Endothelial cell of umbilical vein (primary cell): ENCODE data around the gene ATXN1. TPM values are rescaled to one million over a fixed set of nuclear protein-coding genes. Genes with fewer than 3 reads are reported as not detected.

Source experiments
- BruUV-seq: library from RNA; stranded (reverse); fragments of 400-500 nt; replicated peaks from 2 replicates; lab custom pipeline; 2021; lab: Mats Ljungman, UMichigan
- CTCF ChIA-PET: fragments of 300-600, 350-600 bp; sonication (Branson Sonifier 250); formaldehyde crosslinking; loops from one replicate; lab custom pipeline; 2021; ENCODE audit warnings: antibody characterized with exemption, inconsistent platforms; lab: Charles Lee
- POLR2A ChIA-PET: fragments of 300-600, 350-600 bp; sonication (Branson Sonifier 250); formaldehyde crosslinking; loops from one replicate; lab custom pipeline; 2021; ENCODE audit warnings: antibody characterized with exemption, inconsistent platforms; lab: Charles Lee
- DNase-seq: peaks from one replicate; pipeline ENCODE4 v3.0.0-alpha.2; 2011; ENCODE audit warnings: low read depth, low spot score
- FAIRE-seq: peaks from 2 replicates; lab custom pipeline; 2011; peaks lifted over from hg19 to GRCh38; lab: Jason Lieb, UNC
- H2AFZ ChIP-seq: 2 replicates; pipeline ENCODE4 v1.6.0; 2012; ENCODE audit warnings: low read depth, low read length, control low read depth, inconsistent platforms
- H3K27ac ChIP-seq: 2 replicates; pipeline ENCODE4 v1.5.1; 2011; ENCODE audit warnings: low read depth, mild to moderate bottlenecking, control low read depth, low read length, moderate library complexity; ENCODE audit not compliant: insufficient read depth
- H3K27me3 ChIP-seq, 2 experiments: 2 replicates each; pipeline versions ENCODE4 v1.6.0 to v1.6.1; 2011; ENCODE audit warnings: low read length in 2 of 2, mixed read lengths in 1 of 2; ENCODE audit not compliant: control insufficient read depth in 2 of 2, insufficient read depth in 2 of 2
- H3K36me3 ChIP-seq, 2 experiments: 2 replicates in 1 of 2; 3 replicates in 1 of 2; pipeline ENCODE4 v1.5.1; 2011; ENCODE audit warnings: low read length in 2 of 2, mild to moderate bottlenecking in 1 of 2, moderate library complexity in 1 of 2; ENCODE audit not compliant: control insufficient read depth in 2 of 2, insufficient read depth in 2 of 2; ENCODE audit errors: extremely low read depth in 1 of 2
- H3K4me1 ChIP-seq: 3 replicates; pipeline ENCODE4 v1.5.1; 2011; ENCODE audit warnings: mild to moderate bottlenecking, low read length; ENCODE audit not compliant: control insufficient read depth, insufficient read depth; ENCODE audit errors: extremely low read depth
- H3K4me2 ChIP-seq: 2 replicates; pipeline ENCODE4 v1.6.1; 2011; ENCODE audit warnings: low read length, control low read depth, mixed read lengths; ENCODE audit not compliant: insufficient read depth
- H3K4me3 ChIP-seq, 3 experiments: fragments of 200-600 bp in 1 of 3; sonication (generic), shearing (Covaris generic) in 1 of 3; replicated peaks in 1 of 3; 2 replicates each; pipeline ENCODE4 v1.5.1; 2011 to 2016; ENCODE audit warnings: control low read depth in 3 of 3, low read length in 3 of 3, mild to moderate bottlenecking in 2 of 3, inconsistent platforms in 1 of 3, low read depth in 1 of 3, moderate library complexity in 1 of 3; ENCODE audit not compliant: insufficient read depth in 1 of 3
- H3K79me2 ChIP-seq: 2 replicates; pipeline ENCODE4 v1.6.0; 2012; ENCODE audit warnings: low read length, inconsistent platforms; ENCODE audit not compliant: control insufficient read depth, insufficient read depth
- H3K9ac ChIP-seq: replicated peaks from 2 replicates; pipeline ENCODE3; 2011; ENCODE audit warnings: low read length, control low read depth; ENCODE audit not compliant: insufficient read depth; ENCODE audit errors: extremely low read depth
- H3K9me1 ChIP-seq: replicated peaks from 3 replicates; pipeline ENCODE4 v1.6.0; 2011; ENCODE audit warnings: mild to moderate bottlenecking, low read length; ENCODE audit not compliant: control insufficient read depth, insufficient read depth; ENCODE audit errors: extremely low read depth
- H3K9me3 ChIP-seq: replicated peaks from 2 replicates; pipeline ENCODE4 v1.5.1; 2012; ENCODE audit warnings: low read length, inconsistent platforms; ENCODE audit not compliant: control insufficient read depth, insufficient read depth
- H4K20me1 ChIP-seq: replicated peaks from 2 replicates; pipeline ENCODE3; 2011; ENCODE audit warnings: mild to moderate bottlenecking, low read length; ENCODE audit not compliant: control insufficient read depth, insufficient read depth; ENCODE audit errors: extremely low read depth
- EZH2 ChIP-seq: IDR thresholded peaks from 2 replicates; pipeline ENCODE4 v1.6.1; 2012; ENCODE audit warnings: borderline replicate concordance, low read depth, mild to moderate bottlenecking, moderate library complexity, low read length, inconsistent platforms; ENCODE audit not compliant: severe bottlenecking
- FOS ChIP-seq: IDR thresholded peaks from 2 replicates; pipeline ENCODE4 v1.6.1; 2011; ENCODE audit warnings: mild to moderate bottlenecking, low read length, moderate library complexity, borderline replicate concordance; ENCODE audit not compliant: insufficient read depth
- GATA2 ChIP-seq: IDR thresholded peaks from 2 replicates; pipeline ENCODE4 v1.7.0; 2011; ENCODE audit warnings: low read depth, mild to moderate bottlenecking, moderate library complexity, mixed read lengths, low read length; ENCODE audit not compliant: insufficient read length, insufficient read depth
- JUN ChIP-seq: IDR thresholded peaks from 2 replicates; pipeline ENCODE4 v1.6.1; 2011; ENCODE audit warnings: borderline replicate concordance, low read depth; ENCODE audit not compliant: insufficient read length, insufficient read depth
- MYC ChIP-seq: IDR thresholded peaks from one replicate; pipeline ENCODE4 v1.6.1; 2011; ENCODE audit warnings: mild to moderate bottlenecking, low read depth, low read length
- POLR2A ChIP-seq: IDR thresholded peaks from 2 replicates; pipeline ENCODE4 v1.6.1; 2012; ENCODE audit warnings: low read depth, mild to moderate bottlenecking, control low read depth, low read length
- POLR2AphosphoS5 ChIP-seq: IDR thresholded peaks from 2 replicates; pipeline ENCODE4 v1.6.1; 2012; ENCODE audit warnings: low read depth, mild to moderate bottlenecking, control low read depth, low read length, moderate library complexity; ENCODE audit not compliant: insufficient read depth
- dilution Hi-C: fragments of 300-500 bp; cut with MboI; formaldehyde crosslinking; loops from one replicate; pipeline ENCODE4 v1.15.0; 2019; ENCODE audit warnings: low sequenced_read_pairs; ENCODE audit not compliant: extremely low pct_ligation_motif_present
- intact Hi-C: fragments of 100-400 bp; cut with micrococcal nuclease; formaldehyde crosslinking; loops from one replicate; pipeline ENCODE4 v1.10.0; 2022
- polyA plus RNA-seq, 4 experiments: library from polyadenylated mRNA; depleted of rRNA in 3 of 4; stranded (reverse) in 3 of 4; unstranded in 1 of 4; fragments of >200 nt; gene quantifications; 2 replicates each; pipeline versions ENCODE4 v1.2.1 to v1.2.3, GENCODE V29; 2011 to 2012; ENCODE audit warnings: missing spikeins in 1 of 4
- total RNA-seq: library from RNA; stranded (reverse); gene quantifications from 2 replicates; pipeline ENCODE4 v1.2.3, GENCODE V29; 2021
- TF ChIP-seq, protein P1 (sequence below): IDR thresholded peaks from 2 replicates; pipeline ENCODE4 v1.6.1; 2011; ENCODE audit not compliant: insufficient read depth, insufficient read length
- TF ChIP-seq, protein P2 (sequence below), 2 donors: IDR thresholded peaks; 1 replicate in 1 of 2; 2 replicates in 1 of 2; pipeline ENCODE4 v1.5.1; 2011; ENCODE audit warnings: low read length in 2 of 2, mild to moderate bottlenecking in 2 of 2, moderate library complexity in 2 of 2, control low read depth in 1 of 2, inconsistent platforms in 1 of 2, low read depth in 1 of 2; ENCODE audit not compliant: insufficient read depth in 1 of 2; ENCODE audit errors: extremely low read depth in 1 of 2

ATXN1 gene
- total and polyA plus RNA-seq, 2 donors (not counting 3 experiments of a cell fraction or from before 2014, with no cell fraction given), result 16.4 to 33.0 TPM

DNA sequence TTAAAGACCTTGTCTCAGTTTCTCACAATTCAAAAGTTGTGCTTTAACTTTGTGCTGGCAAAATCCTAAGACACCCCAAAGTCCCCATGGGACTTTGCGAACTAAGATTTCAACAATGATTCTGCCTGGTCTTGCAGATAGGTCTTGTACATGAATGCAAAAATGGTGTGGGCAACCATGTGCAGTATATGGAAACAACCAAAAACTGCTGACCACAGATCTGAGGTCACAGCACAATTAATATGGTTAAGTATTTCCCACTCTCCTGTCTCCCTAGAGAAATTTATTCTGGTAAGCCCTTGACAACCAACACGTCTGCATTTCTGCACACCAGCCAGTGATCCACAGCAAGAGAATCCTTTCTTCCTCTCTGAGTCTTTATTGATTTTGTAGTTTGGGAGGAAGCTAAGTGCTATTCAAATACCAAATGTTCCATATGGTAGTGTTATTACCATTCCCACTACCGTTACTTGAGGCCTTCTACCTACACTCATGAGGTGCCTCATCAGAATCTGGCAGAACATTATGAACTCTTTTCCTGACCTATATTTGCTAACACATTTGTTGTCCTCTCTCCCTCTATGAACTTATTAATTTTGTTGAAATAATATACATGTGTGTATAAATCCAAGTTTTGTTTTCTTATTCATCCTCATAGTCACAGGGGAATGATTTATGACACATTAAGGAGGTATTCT, 178.7 kb downstream of the ATXN1 start:
- POLR2A ChIA-PET, result no interaction called here
- H3K27ac ChIP-seq, result no peak overlapping the region
- no TSS peak for BruUV-seq

DNA sequence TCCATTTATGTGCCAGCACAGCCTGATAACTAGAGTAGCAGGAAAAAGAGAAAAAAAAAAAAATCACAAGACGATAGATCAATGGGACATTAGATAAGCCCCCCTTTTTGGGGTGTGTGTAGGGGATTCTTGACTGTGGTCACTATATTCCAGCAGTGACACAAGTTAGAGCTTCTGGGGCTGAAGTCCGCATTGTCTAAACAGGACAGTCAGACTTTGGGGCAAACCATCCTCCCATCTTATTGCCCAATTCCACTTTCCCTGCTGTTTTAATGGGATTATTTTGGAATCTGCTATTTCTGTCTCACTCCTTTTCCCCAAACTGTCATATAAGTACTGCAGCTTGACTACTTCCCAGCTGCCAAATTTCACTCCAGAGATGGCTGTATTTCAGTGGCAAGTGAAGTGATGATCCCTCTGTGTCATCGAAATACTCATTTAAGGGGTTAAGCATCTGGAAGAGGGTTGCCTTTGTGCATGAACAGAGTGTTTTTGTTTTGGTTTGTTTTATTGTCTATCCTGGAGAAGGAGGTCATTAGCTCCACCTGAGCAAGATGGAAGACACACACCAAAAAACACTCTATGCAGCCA, 182.5 kb downstream of the ATXN1 start:
- no peaks in the 10 kb centered on the region for H4K20me1 ChIP-seq
- ChIA-PET POLR2A (no interaction called here), CTCF (interaction anchor here (1.9 kb wide), 1 partner anchor 11 kb away, joined by 6 read pairs; no protein-coding TSS in a partner anchor)
- H3K79me2 ChIP-seq, result no peaks in the 10 kb centered on the region
- no peak overlapping the region for H3K4me2 ChIP-seq
- DNase-seq (no peak), FAIRE-seq (no peak)
- TF ChIP-seq FOS (no peak), POLR2A (no peak), MYC (no peak), POLR2AphosphoS5 (no peak), GATA2 (no peak), JUN (no peak), EZH2 (no peak)
- TF ChIP-seq, protein P1, sequence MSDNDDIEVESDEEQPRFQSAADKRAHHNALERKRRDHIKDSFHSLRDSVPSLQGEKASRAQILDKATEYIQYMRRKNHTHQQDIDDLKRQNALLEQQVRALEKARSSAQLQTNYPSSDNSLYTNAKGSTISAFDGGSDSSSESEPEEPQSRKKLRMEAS, result no peak
- TF ChIP-seq, protein P2, sequence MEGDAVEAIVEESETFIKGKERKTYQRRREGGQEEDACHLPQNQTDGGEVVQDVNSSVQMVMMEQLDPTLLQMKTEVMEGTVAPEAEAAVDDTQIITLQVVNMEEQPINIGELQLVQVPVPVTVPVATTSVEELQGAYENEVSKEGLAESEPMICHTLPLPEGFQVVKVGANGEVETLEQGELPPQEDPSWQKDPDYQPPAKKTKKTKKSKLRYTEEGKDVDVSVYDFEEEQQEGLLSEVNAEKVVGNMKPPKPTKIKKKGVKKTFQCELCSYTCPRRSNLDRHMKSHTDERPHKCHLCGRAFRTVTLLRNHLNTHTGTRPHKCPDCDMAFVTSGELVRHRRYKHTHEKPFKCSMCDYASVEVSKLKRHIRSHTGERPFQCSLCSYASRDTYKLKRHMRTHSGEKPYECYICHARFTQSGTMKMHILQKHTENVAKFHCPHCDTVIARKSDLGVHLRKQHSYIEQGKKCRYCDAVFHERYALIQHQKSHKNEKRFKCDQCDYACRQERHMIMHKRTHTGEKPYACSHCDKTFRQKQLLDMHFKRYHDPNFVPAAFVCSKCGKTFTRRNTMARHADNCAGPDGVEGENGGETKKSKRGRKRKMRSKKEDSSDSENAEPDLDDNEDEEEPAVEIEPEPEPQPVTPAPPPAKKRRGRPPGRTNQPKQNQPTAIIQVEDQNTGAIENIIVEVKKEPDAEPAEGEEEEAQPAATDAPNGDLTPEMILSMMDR (IDR thresholded peaks at IDR 0.05; ENCODE audit: extremely low read depth in 1 of 2, insufficient read depth in 1 of 2, low read depth in 1 of 2, low read length in 2 of 2), result no peak
- H3K9me1 ChIP-seq, result peaks cover 3% of the 10 kb centered on the region
- H3K4me3 ChIP-seq, result no peak overlapping the region
- H3K27ac ChIP-seq, result no peak overlapping the region
- BruUV-seq, result no TSS peak
- H3K9ac ChIP-seq, result no peak overlapping the region
- dilution Hi-C loops, result no loop called here
- no peaks in the 10 kb centered on the region for H3K27me3 ChIP-seq
- no peak overlapping the region for H2AFZ ChIP-seq
- H3K9me3 ChIP-seq, result no peaks in the 10 kb centered on the region
- H3K36me3 ChIP-seq, result peaks cover 0 to 6% of the 10 kb centered on the region in 2 experiments
- no peaks in the 10 kb centered on the region for H3K4me1 ChIP-seq
- intact Hi-C loops, result no loop called here

More for the DNA sequence above, 178.7 kb downstream of the ATXN1 start:
- H3K9ac ChIP-seq, result no peak overlapping the region
- H3K4me1 ChIP-seq, result no peaks in the 10 kb centered on the region
- H3K9me3 ChIP-seq, result no peaks in the 10 kb centered on the region
- no peak overlapping the region for H3K4me2 ChIP-seq
- H3K36me3 ChIP-seq, result peaks cover 0 to 6% of the 10 kb centered on the region in 2 experiments
- CTCF ChIA-PET, result interaction anchor here (1.3 kb wide), 2 partner anchors 55 to 179 kb away, joined by 3 read pairs; partner anchors contain the start of gene ATXN1
- DNase-seq (no peak), FAIRE-seq (no peak)
- H3K79me2 ChIP-seq, result no peaks in the 10 kb centered on the region
- no peaks in the 10 kb centered on the region for H3K27me3 ChIP-seq
- intact Hi-C loops (no loop called here), dilution Hi-C loops (no loop called here)
- H3K9me1 ChIP-seq, result peaks cover 3% of the 10 kb centered on the region
- H3K4me3 ChIP-seq, result no peak overlapping the region
- no peaks in the 10 kb centered on the region for H4K20me1 ChIP-seq
- no peak overlapping the region for H2AFZ ChIP-seq
- no peak for TF ChIP-seq POLR2A
- no peak for TF ChIP-seq FOS
